GM21390 (cell line): ENCODE data around the gene TP53I11.

ENCODE experiments used
- ATAC-seq: cut with Tn5 transposase; IDR thresholded peaks from one replicate; pipeline ENCODE4 v1.9.1; 2021; ENCODE audit not compliant: unreplicated experiment

TP53I11 gene

GRCh38 chr11:44916331-44916730, 34.4 kb downstream of the TP53I11 start:
- ATAC-seq: no peak

- no peak for ATAC-seq
Observed at GRCh38 chr11:44915621-44916020, 35.1 kb downstream of the TP53I11 start.

GRCh38 chr11:44915004-44915403, 35.7 kb downstream of the TP53I11 start:
- ATAC-seq: no peak

GRCh38 chr11:44914105-44914504, 36.6 kb downstream of the TP53I11 start:
- ATAC-seq: no peak

GRCh38 chr11:44913502-44913901, 37.2 kb downstream of the TP53I11 start:
- no peak for ATAC-seq

- ATAC-seq: no peak
Observed at GRCh38 chr11:44912270-44912987, 38.3 kb downstream of the TP53I11 start.

- peak; percentile 73 for ATAC-seq
Observed at GRCh38 chr11:44911029-44911814, 39.5 kb downstream of the TP53I11 start.

- ATAC-seq: no peak
Observed at GRCh38 chr11:44910591-44910990, 40.1 kb downstream of the TP53I11 start.

- no peak for ATAC-seq
Observed at GRCh38 chr11:44909557-44909956, 41.1 kb downstream of the TP53I11 start.

GRCh38 chr11:44906649-44907048, 44.0 kb downstream of the TP53I11 start:
- ATAC-seq: no peak

GRCh38 chr11:44905131-44905866, 45.4 kb downstream of the TP53I11 start:
- ATAC-seq: no peak

- no peak for ATAC-seq
Observed at GRCh38 chr11:44904261-44905020, 46.2 kb downstream of the TP53I11 start.

GRCh38 chr11:44903518-44903917, 47.2 kb downstream of the TP53I11 start:
- ATAC-seq: no peak

- ATAC-seq: no peak
Observed at GRCh38 chr11:44903035-44903434, 47.6 kb downstream of the TP53I11 start.

GRCh38 chr11:44901786-44902185, 48.9 kb downstream of the TP53I11 start:
- ATAC-seq: no peak

GRCh38 chr11:44901120-44901633, 49.5 kb downstream of the TP53I11 start:
- no peak for ATAC-seq

- ATAC-seq: no peak
Observed at GRCh38 chr11:44899959-44900358, 50.7 kb downstream of the TP53I11 start.

GRCh38 chr11:44893846-44894617, 56.7 kb downstream of the TP53I11 start:
- no peak for ATAC-seq

GRCh38 chr11:44893308-44893822, 57.3 kb downstream of the TP53I11 start:
- no peak for ATAC-seq

GRCh38 chr11:44892843-44893242, 57.8 kb downstream of the TP53I11 start:
- no peak for ATAC-seq
